Neural cell (in vitro differentiated cells): ENCODE results near the gene CLSTN2. TPM values are rescaled to one million over a fixed set of nuclear protein-coding genes. Genes with fewer than 3 reads are reported as not detected.

Experiments
- H2AFZ ChIP-seq: fragments of 200-600, 300-800 bp; sonication (generic), shearing (Covaris generic); 2 replicates; pipeline ENCODE4 v1.6.0; 2014; ENCODE audit warnings: low read depth, mild to moderate bottlenecking, antibody characterized with exemption, low read length, moderate library complexity
- H3F3A ChIP-seq: fragments of 200-600 bp; shearing (Covaris generic); 2 replicates; pipeline ENCODE4 v1.6.1; 2016; ENCODE audit warnings: mild to moderate bottlenecking, moderate library complexity, mixed read lengths, antibody characterized with exemption, low read length; ENCODE audit not compliant: insufficient read depth, poor library complexity, severe bottlenecking
- H3K27ac ChIP-seq: fragments of 200-600, 300-800 bp; sonication (generic), shearing (Covaris generic); 2 replicates; pipeline ENCODE4 v1.5.1; 2014; ENCODE audit warnings: mild to moderate bottlenecking, low read length, moderate library complexity
- H3K27me3 ChIP-seq: fragments of 300-800, 200-600 bp; sonication (generic), shearing (Covaris generic); 2 replicates; pipeline ENCODE4 v1.6.0; 2014; ENCODE audit warnings: mild to moderate bottlenecking, low read depth, low read length, moderate library complexity; ENCODE audit not compliant: insufficient read depth
- H3K36me3 ChIP-seq: fragments of 300-800, 200-600 bp; sonication (generic), shearing (Covaris generic); 2 replicates; pipeline ENCODE4 v1.5.1; 2014; ENCODE audit warnings: mild to moderate bottlenecking, antibody characterized with exemption, low read length, moderate library complexity; ENCODE audit not compliant: insufficient read depth
- H3K4me2 ChIP-seq: fragments of 300-800, 200-600 bp; sonication (generic), shearing (Covaris generic); 2 replicates; pipeline ENCODE4 v1.6.0; 2014; ENCODE audit warnings: mild to moderate bottlenecking, low read length
- H3K4me3 ChIP-seq: fragments of 300-800, 200-600 bp; sonication (generic), shearing (Covaris generic); 2 replicates; pipeline ENCODE4 v1.5.1; 2014; ENCODE audit warnings: mild to moderate bottlenecking, low read length, moderate library complexity
- H3K79me2 ChIP-seq: fragments of 200-600 bp; shearing (Covaris generic); replicated peaks from 2 replicates; pipeline ENCODE4 v1.6.0; 2014; ENCODE audit warnings: mild to moderate bottlenecking, low read length, moderate library complexity; ENCODE audit not compliant: insufficient read depth
- H3K9ac ChIP-seq: fragments of 300-800, 200-600 bp; sonication (generic), shearing (Covaris generic); 2 replicates; pipeline ENCODE4 v1.6.1; 2016; ENCODE audit warnings: mild to moderate bottlenecking, low read length, mixed read lengths
- H3K9me2 ChIP-seq: fragments of 200-600 bp; shearing (Covaris generic); 2 replicates; pipeline ENCODE4 v1.6.1; 2016; ENCODE audit warnings: mild to moderate bottlenecking, low read length, mixed read lengths; ENCODE audit not compliant: insufficient read depth
- H3K9me3 ChIP-seq: fragments of 200-600, 300-800 bp; sonication (generic), shearing (Covaris generic); 2 replicates; pipeline ENCODE4 v1.6.1; 2016; ENCODE audit warnings: mild to moderate bottlenecking, mixed run types, low read length, moderate library complexity, mixed read lengths
- H4K20me1 ChIP-seq: fragments of 200-600 bp; shearing (Covaris generic); 2 replicates; pipeline ENCODE4 v1.6.1; 2016; ENCODE audit warnings: mild to moderate bottlenecking, mixed run types; ENCODE audit not compliant: insufficient read depth
- CTCF ChIP-seq: fragments of 450-650 bp; IDR thresholded peaks from 2 replicates; pipeline ENCODE4 v1.5.1; 2014; ENCODE audit warnings: antibody characterized with exemption, mild to moderate bottlenecking, moderate library complexity; ENCODE audit not compliant: poor library complexity, severe bottlenecking
- EP300 ChIP-seq: fragments of 450-650 bp; conservative IDR thresholded peaks from 2 replicates; pipeline ENCODE4 v1.6.1; 2014; ENCODE audit warnings: antibody characterized with exemption, mild to moderate bottlenecking, moderate library complexity; ENCODE audit not compliant: poor library complexity, severe bottlenecking
- EZH2 ChIP-seq: fragments of 200-600, 300-800 bp; shearing (Covaris generic), sonication (generic); IDR thresholded peaks from 2 replicates; pipeline ENCODE4 v1.6.1; 2014; ENCODE audit warnings: antibody characterized with exemption, low read length, borderline replicate concordance, mild to moderate bottlenecking; ENCODE audit not compliant: insufficient read depth, poor library complexity, severe bottlenecking
- MXI1 ChIP-seq: fragments of 450-650 bp; conservative IDR thresholded peaks from 2 replicates; pipeline ENCODE4 v1.6.1; 2014; ENCODE audit warnings: antibody characterized with exemption, mild to moderate bottlenecking; ENCODE audit not compliant: poor library complexity, severe bottlenecking
- POLR2AphosphoS5 ChIP-seq: IDR thresholded peaks from 2 replicates; pipeline ENCODE4 v1.6.1; 2012
- RAD21 ChIP-seq: fragments of 450-650 bp; conservative IDR thresholded peaks from 2 replicates; pipeline ENCODE4 v1.6.1; 2014; ENCODE audit warnings: antibody characterized with exemption, mild to moderate bottlenecking, moderate library complexity
- SMC3 ChIP-seq: fragments of 450-650 bp; conservative IDR thresholded peaks from 2 replicates; pipeline ENCODE4 v1.6.1; 2014; ENCODE audit warnings: antibody characterized with exemption, mild to moderate bottlenecking, moderate library complexity; ENCODE audit not compliant: poor library complexity
- TAF1 ChIP-seq: IDR thresholded peaks from 2 replicates; pipeline ENCODE4 v1.6.1; 2012; ENCODE audit warnings: low read depth
- polyA plus RNA-seq: library from polyadenylated mRNA; depleted of rRNA; stranded (reverse); fragments of >200 nt; gene quantifications from 2 replicates; pipeline ENCODE4 v1.2.3, GENCODE V29; 2014

CLSTN2 gene
- polyA plus RNA-seq, 1 donor from 2014 or later: 10.7 TPM

DNA sequence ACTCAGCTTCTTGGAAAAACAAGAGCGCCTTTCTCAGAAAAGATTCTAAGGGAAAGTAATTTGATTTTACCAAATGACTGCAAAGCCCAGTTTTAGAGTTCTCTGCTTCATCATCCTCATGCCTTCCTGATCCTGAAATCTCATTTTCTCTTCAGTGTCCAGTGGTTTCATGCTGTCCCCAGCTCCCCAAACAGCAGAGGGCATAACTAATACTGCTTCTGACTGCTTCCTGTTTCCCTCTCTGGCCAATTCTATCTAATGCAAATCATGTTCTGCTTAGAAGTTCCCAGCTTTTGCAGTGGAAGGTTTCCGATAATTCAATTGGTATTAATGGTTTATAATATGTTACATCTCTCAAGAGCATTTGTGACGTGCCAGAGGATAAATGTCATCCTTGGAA is 161.1 kb downstream of the CLSTN2 start:
- Histone ChIP-seq H3K79me2 (no peaks in the 10 kb centered on the region), H3F3A (no peaks in the 10 kb centered on the region), H3K9me2 (no peaks in the 10 kb centered on the region), H3K27me3 (no peaks in the 10 kb centered on the region), H3K9ac (no peak overlapping the region), H4K20me1 (no peaks in the 10 kb centered on the region), H3K9me3 (no peaks in the 10 kb centered on the region), H3K4me3 (no peak overlapping the region), H3K36me3 (peaks cover 3% of the 10 kb centered on the region), H3K4me2 (no peak overlapping the region), H3K27ac (no peak overlapping the region), H2AFZ (no peak overlapping the region)
- no peak for TF ChIP-seq MXI1

- no peak overlapping the region for H3K9ac ChIP-seq
- H3K4me2 ChIP-seq: no peak overlapping the region
- no peaks in the 10 kb centered on the region for H3K79me2 ChIP-seq
- no peaks in the 10 kb centered on the region for H3F3A ChIP-seq
- H3K9me3 ChIP-seq: no peaks in the 10 kb centered on the region
- no peak overlapping the region for H2AFZ ChIP-seq
- peaks cover 3% of the 10 kb centered on the region for H3K36me3 ChIP-seq
- no peak for TF ChIP-seq POLR2AphosphoS5
- no peak for TF ChIP-seq MXI1
- TF ChIP-seq SMC3: no peak
- no peak for TF ChIP-seq EP300
- TF ChIP-seq EZH2: no peak
- no peak for TF ChIP-seq CTCF
- TF ChIP-seq TAF1: no peak
- no peak for TF ChIP-seq RAD21
- no peaks in the 10 kb centered on the region for H4K20me1 ChIP-seq
- no peak overlapping the region for H3K27ac ChIP-seq
- H3K4me3 ChIP-seq: no peak overlapping the region
- no peaks in the 10 kb centered on the region for H3K9me2 ChIP-seq
- no peaks in the 10 kb centered on the region for H3K27me3 ChIP-seq
Measured at GRCh38 chr3:140097874-140098635, 163.1 kb downstream of the CLSTN2 start.

- no peak for TF ChIP-seq CTCF
- TF ChIP-seq POLR2AphosphoS5: no peak
- no peak for TF ChIP-seq SMC3
- TF ChIP-seq EZH2: no peak
- TF ChIP-seq MXI1: no peak
- no peak for TF ChIP-seq RAD21
- Histone ChIP-seq H3K36me3 (peaks cover 3% of the 10 kb centered on the region), H3K27ac (no peak overlapping the region), H3K27me3 (no peaks in the 10 kb centered on the region), H2AFZ (no peak overlapping the region), H3K4me3 (no peak overlapping the region), H3K9me3 (no peaks in the 10 kb centered on the region), H3K9me2 (no peaks in the 10 kb centered on the region), H4K20me1 (no peaks in the 10 kb centered on the region), H3F3A (no peaks in the 10 kb centered on the region), H3K79me2 (no peaks in the 10 kb centered on the region), H3K4me2 (no peak overlapping the region), H3K9ac (no peak overlapping the region)
Measured at GRCh38 chr3:140100479-140100878, 165.5 kb downstream of the CLSTN2 start.
